Thyroid gland (tissue), 4 donors: ENCODE data around the gene PLSCR4.

ENCODE experiments used
- CTCF ChIP-seq, 6 experiments: fragments of 200-600 bp in 3 of 6; fragments of 450-650 bp in 3 of 6; sonication (generic) in 3 of 6; IDR thresholded peaks; one replicate each; pipeline ENCODE4 v1.5.1; 2016 to 2019; ENCODE audit warnings: antibody characterized with exemption in 6 of 6, mild to moderate bottlenecking in 2 of 6, inconsistent platforms in 1 of 6, moderate library complexity in 1 of 6
- POLR2A ChIP-seq, 2 donors: fragments of 450-650 bp; IDR thresholded peaks; one replicate each; pipeline ENCODE4 v1.6.1; 2017; ENCODE audit warnings: antibody characterized with exemption in 2 of 2, mild to moderate bottlenecking in 2 of 2, moderate library complexity in 1 of 2

DNA sequence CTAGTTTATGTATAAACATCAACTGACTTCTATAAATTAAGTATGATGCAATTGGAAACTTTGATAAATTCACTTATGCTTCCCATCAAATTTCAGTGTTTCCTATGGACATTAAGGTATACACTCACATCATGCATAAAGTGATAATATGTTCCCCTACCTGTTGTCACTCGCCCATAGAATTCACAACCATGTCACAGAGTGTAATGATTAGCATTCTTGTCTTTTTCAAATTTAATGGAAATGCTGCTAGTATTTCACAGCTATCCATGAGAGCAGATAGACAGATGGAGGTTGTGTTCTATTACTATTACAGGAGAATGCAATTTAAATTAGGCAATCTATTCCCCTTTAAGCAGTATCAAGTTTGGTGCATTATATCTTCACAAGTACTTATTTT lies 984 bp downstream of the PLSCR4 start:
- TF ChIP-seq CTCF (IDR thresholded peaks at IDR 0.05) (no peak), POLR2A (IDR thresholded peaks at IDR 0.05) (no peak)
